NCI-H1092 treated with DMSO at 0.1 percent for 48 hours (cell line): ENCODE results near the gene NLRP6.
A peak's percentile ranks its signal among the peaks of the same experiment; 100 is the strongest.

Experiments
- DNase-seq: peaks from one replicate; lab custom pipeline; 2025; lab: John Stamatoyannopoulos, UW

The NLRP6 gene

GRCh38 chr11:293852-294661 is 15.8 kb downstream of the NLRP6 start:
- DNase-seq, result no peak

GRCh38 chr11:294780-295179 is 16.6 kb downstream of the NLRP6 start:
- DNase-seq, result no peak

GRCh38 chr11:295351-296170 is 17.4 kb downstream of the NLRP6 start:
- no peak for DNase-seq

GRCh38 chr11:296171-297050 is 18.2 kb downstream of the NLRP6 start:
- no peak for DNase-seq

- DNase-seq, result no peak
Observed at GRCh38 chr11:297051-297585, 18.9 kb downstream of the NLRP6 start.

GRCh38 chr11:297586-298405 is 19.6 kb downstream of the NLRP6 start:
- no peak for DNase-seq

- DNase-seq, result no peak
Observed at GRCh38 chr11:298406-299065, 20.3 kb downstream of the NLRP6 start.

- no peak for DNase-seq
Observed at GRCh38 chr11:299081-299891, 21.1 kb downstream of the NLRP6 start, which contains the start of gene IFITM5. IFITM5 (minus strand) TSS chr11:299526; CDS start chr11:299490, 36 bp downstream.

- no peak for DNase-seq
Observed at GRCh38 chr11:299951-300735, 21.9 kb downstream of the NLRP6 start.

- no peak for DNase-seq
Observed at GRCh38 chr11:303363-303762, 25.2 kb downstream of the NLRP6 start.

- DNase-seq, result no peak
Observed at GRCh38 chr11:304061-304506, 25.9 kb downstream of the NLRP6 start.

GRCh38 chr11:304915-305843 is 27.0 kb downstream of the NLRP6 start:
- no peak for DNase-seq

GRCh38 chr11:305844-306211 is 27.6 kb downstream of the NLRP6 start:
- DNase-seq, result no peak

GRCh38 chr11:306645-307371 is 28.6 kb downstream of the NLRP6 start:
- DNase-seq, result no peak

GRCh38 chr11:307766-308708 is 29.8 kb downstream of the NLRP6 start, which contains the start of gene IFITM2:
IFITM2 (plus strand) TSS chr11:307816; CDS start chr11:308193, 377 bp downstream.
- DNase-seq, result peak; percentile 4
